BLaER1 treated with 17β-estradiol and CSF1 and Interleukin-3, amounts not matched to agents 10 nM and 100 nM (cell line): ENCODE data around the gene CCDC71L.
A peak's percentile ranks its signal among the peaks of the same experiment; 100 is the strongest.

Source experiments
- H3K27ac ChIP-seq, 11 experiments: shearing (Covaris generic); formaldehyde crosslinking; 2 replicates each; pipeline ENCODE4 v1.8.1; 2022
- H3K27me3 ChIP-seq, 11 experiments: shearing (Covaris generic); formaldehyde crosslinking; 2 replicates each; pipeline ENCODE4 v1.8.1; 2022
- H3K36me3 ChIP-seq, 11 experiments: shearing (Covaris generic); formaldehyde crosslinking; 2 replicates each; pipeline ENCODE4 v1.8.1; 2022
- H3K4me1 ChIP-seq, 10 experiments: shearing (Covaris generic); formaldehyde crosslinking; 2 replicates each; pipeline ENCODE4 v1.8.1; 2022
- H3K4me2 ChIP-seq, 11 experiments: shearing (Covaris generic); formaldehyde crosslinking; 2 replicates each; pipeline ENCODE4 v1.8.1; 2022
- H3K4me3 ChIP-seq, 10 experiments: shearing (Covaris generic); formaldehyde crosslinking; 2 replicates each; pipeline ENCODE4 v1.8.1; 2022
- H3K9ac ChIP-seq, 11 experiments: shearing (Covaris generic); formaldehyde crosslinking; 2 replicates each; pipeline ENCODE4 v1.8.1; 2022
- H3K9me3 ChIP-seq, 11 experiments: shearing (Covaris generic); formaldehyde crosslinking; replicated peaks in 1 of 11; 2 replicates each; pipeline ENCODE4 v1.8.1; 2022
- H4K20me1 ChIP-seq, 11 experiments: shearing (Covaris generic); formaldehyde crosslinking; 2 replicates each; pipeline ENCODE4 v1.8.1; 2022
- Cebpa-rat ChIP-seq, 11 experiments: shearing (Covaris generic); IDR thresholded peaks; 2 replicates each; pipeline ENCODE4 v1.8.1; 2022

CCDC71L gene

DNA sequence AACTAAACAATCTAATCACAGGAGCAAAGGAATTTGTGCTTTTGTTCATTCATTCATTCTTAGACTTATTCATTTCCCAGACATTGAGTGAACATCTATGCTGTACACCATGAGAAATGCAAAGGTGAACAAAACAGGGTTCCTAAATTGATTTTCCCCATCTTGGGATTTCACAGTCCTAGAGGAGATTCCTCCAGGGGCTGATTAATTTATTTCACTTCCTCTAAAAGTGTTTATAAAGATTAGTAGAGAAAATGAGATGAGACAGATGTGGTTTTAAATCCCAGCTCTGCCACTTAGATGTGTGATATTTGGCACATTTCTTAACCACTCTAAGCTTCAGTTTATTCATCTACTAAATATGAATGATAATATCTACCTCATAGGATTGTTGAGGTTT lies 8.9 kb downstream of the CCDC71L start:
- Histone ChIP-seq H3K4me3 (no peak overlapping the region), H3K36me3 (no peaks in the 10 kb centered on the region), H3K4me1 (peaks cover 0 to 2% (median 1%) of the 10 kb centered on the region in 10 experiments; a peak in 7 of 20 replicates), H3K9me3 (0 out of 22 replicates have a peak, but pooled peaks cover 0 to under 1% (median 0%) of the 10 kb centered on the region in 11 experiments), H3K4me2 (no peak overlapping the region), H3K27ac (no peak overlapping the region), H3K9ac (no peak overlapping the region), H3K27me3 (no peaks in the 10 kb centered on the region), H4K20me1 (no peaks in the 10 kb centered on the region)
- no peak for TF ChIP-seq Cebpa-rat (IDR thresholded peaks at IDR 0.05)

DNA sequence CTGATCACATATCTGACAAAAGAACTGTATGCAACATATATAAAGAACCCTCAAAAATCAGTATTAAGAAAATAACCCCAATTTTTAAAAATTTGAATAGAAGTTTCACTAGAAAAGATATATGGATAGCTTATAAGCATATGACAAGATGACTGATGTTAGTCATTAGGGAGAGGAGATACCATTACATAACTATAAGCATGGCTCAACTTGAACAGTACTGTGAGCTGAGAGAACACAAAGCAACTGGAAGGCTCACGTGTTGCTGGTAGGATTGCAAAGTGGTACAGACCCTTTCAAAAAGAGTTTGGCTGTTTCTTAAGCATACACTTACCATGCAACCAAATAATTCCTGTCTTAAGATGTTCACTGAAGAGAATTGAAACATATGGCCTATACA lies 14.7 kb downstream of the CCDC71L start:
- Histone ChIP-seq H3K36me3 (no peaks in the 10 kb centered on the region), H3K4me3 (no peak overlapping the region), H3K27ac (no peak overlapping the region), H3K9ac (no peak overlapping the region), H3K4me1 (peaks cover 0 to 10% (median 0%) of the 10 kb centered on the region in 10 experiments; a peak in 5 of 20 replicates), H3K27me3 (no peaks in the 10 kb centered on the region), H4K20me1 (no peaks in the 10 kb centered on the region), H3K9me3 (peaks cover 0 to 6% (median 0%) of the 10 kb centered on the region in 11 experiments; a peak in 2 of 22 replicates), H3K4me2 (no peak overlapping the region)
- TF ChIP-seq Cebpa-rat (IDR thresholded peaks at IDR 0.05): no peak

DNA sequence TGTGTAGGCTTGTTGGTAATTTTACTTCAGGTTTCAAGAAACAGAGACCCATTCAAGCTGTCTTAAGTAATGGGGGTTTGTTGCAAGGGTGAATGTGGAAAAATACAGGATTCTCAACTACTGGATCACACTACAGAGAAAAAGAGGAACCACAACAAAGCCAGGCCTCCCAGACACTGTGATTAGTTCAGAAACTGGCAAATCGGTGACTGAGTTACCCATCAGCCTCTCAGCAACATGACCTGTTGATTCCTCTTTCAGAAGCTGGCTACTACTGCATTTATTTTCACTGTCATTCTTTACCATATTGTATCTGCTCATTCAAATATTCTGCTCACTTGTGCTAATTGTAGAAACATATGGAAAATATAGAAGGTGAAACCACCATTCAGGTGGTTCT lies 16.0 kb downstream of the CCDC71L start:
- Histone ChIP-seq H3K36me3 (no peaks in the 10 kb centered on the region), H4K20me1 (no peaks in the 10 kb centered on the region), H3K27me3 (no peaks in the 10 kb centered on the region), H3K9me3 (peaks cover 0 to 6% (median 0%) of the 10 kb centered on the region in 11 experiments; a peak in 2 of 22 replicates), H3K4me3 (no peak overlapping the region), H3K4me2 (peak overlapping the region in 3 of 11 experiments; percentile 9 to 49 (median 21); a peak in 3 of 22 replicates), H3K27ac (no peak overlapping the region), H3K9ac (no peak overlapping the region), H3K4me1 (peaks cover 0 to 10% (median 0%) of the 10 kb centered on the region in 10 experiments; a peak in 5 of 20 replicates)
- no peak for TF ChIP-seq Cebpa-rat (IDR thresholded peaks at IDR 0.05)

DNA sequence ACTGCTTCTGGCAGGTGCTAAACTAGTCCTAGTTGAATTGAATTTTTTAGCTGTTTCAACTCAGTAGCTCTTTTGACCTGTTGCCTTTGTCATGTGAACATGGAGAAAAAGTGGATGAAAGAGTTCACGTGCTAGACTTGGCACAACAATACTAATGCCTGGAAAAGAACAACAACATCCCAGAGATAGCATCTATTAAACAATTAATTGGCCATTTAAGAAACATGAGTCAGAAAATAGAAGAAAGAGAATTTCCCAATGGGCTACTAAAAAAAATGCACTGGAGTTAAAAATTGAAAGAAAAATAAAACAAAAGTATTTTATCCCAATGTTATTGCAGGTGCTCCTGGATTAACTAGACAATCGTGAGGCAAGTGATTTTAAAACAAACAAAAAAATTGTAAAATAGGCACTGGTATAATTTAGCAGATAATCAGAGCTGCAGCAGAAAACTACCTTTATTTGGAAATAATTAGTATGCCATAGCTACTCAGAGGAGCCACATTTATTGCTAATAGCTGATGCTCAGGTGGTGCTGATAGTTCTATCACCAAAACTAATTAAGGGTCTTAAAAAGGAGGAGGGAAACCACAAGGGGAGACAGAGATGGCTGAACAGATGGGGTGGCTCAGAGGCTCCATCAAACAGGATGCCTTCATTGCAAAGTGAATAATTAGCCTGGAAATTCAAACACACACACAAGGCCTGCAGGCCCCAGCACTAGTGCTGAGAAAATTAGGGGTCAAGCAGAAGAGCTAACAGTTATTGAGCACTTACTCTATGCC lies 17.6 kb downstream of the CCDC71L start:
- H3K9me3 ChIP-seq: peaks cover 0 to 8% (median 2%) of the 10 kb centered on the region in 11 experiments; a peak in 4 of 22 replicates
- no peak overlapping the region for H3K4me3 ChIP-seq
- H4K20me1 ChIP-seq: no peaks in the 10 kb centered on the region
- TF ChIP-seq Cebpa-rat (IDR thresholded peaks at IDR 0.05): no peak
- H3K4me2 ChIP-seq: no peak overlapping the region
- H3K36me3 ChIP-seq: no peaks in the 10 kb centered on the region
- H3K27ac ChIP-seq: no peak overlapping the region
- H3K27me3 ChIP-seq: no peaks in the 10 kb centered on the region
- H3K4me1 ChIP-seq: peaks cover 0 to 21% (median 0%) of the 10 kb centered on the region in 10 experiments; a peak in 5 of 20 replicates
- no peak overlapping the region for H3K9ac ChIP-seq

DNA sequence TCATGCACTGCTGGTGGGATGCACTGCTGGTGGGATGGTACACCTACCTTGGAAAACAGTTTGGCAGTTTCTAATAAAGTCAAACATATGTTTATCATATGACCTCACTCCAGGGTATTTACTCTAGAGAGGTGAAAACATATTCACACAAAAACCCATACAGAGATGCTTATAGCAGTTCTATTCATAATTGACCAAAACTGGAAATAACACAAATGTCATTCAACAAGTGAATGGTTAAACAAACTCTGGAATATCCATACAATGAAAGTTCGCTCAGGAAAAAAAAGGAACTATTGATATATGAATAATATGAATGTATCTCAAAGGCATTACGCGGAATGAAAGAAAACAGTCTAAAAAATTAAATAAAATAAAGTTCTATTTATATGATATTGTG lies 19.5 kb downstream of the CCDC71L start:
- Histone ChIP-seq H3K9ac (no peak overlapping the region), H3K27me3 (no peaks in the 10 kb centered on the region), H4K20me1 (no peaks in the 10 kb centered on the region)

DNA sequence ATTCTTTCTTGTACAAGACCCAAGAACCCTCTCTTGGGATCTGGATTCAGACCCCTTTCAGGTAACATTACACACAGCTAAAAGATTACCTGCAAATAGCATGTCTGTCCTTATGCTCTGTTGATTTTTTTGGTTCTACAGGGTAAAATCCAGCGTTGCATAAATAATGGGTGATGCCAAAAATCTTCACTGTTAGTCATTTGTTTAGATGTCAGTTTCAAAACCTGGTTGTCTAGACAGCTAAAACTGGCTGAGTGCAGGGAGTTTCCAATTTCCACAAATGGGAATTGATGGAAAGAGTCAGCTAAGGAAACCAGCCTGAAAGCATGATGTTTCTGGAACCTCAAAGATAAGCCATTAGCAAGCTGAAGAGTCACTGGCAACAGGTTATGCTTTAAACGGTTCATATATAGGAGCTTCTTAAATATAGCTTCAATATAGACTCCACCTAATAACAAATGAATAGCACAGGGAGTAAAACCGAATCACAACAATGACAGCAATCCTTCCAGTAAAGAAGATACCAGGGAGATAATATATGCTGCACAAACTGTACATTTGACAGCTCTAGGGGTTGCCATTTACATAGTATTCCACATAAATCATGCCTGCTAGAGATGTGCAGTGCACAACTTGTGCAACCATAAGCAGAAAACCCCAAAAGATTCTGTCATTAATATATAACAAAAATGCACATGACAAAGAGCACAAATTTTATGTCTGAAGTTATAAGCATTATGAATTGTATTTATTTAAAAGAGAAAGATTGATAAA lies 20.4 kb downstream of the CCDC71L start:
- no peak for TF ChIP-seq Cebpa-rat (IDR thresholded peaks at IDR 0.05)
- no peak overlapping the region for H3K4me2 ChIP-seq
- no peak overlapping the region for H3K4me3 ChIP-seq
- peaks cover 0 to 7% (median 4%) of the 10 kb centered on the region in 11 experiments; a peak in 2 of 22 replicates for H3K9me3 ChIP-seq
- peaks cover 0 to 21% (median 0%) of the 10 kb centered on the region in 10 experiments; a peak in 5 of 20 replicates for H3K4me1 ChIP-seq
- H3K27me3 ChIP-seq: no peaks in the 10 kb centered on the region
- H3K27ac ChIP-seq: no peak overlapping the region
- H3K9ac ChIP-seq: no peak overlapping the region
- H4K20me1 ChIP-seq: no peaks in the 10 kb centered on the region
- H3K36me3 ChIP-seq: no peaks in the 10 kb centered on the region

More for the DNA sequence above, 19.5 kb downstream of the CCDC71L start:
- Histone ChIP-seq H3K4me2 (no peak overlapping the region), H3K4me3 (no peak overlapping the region), H3K27ac (no peak overlapping the region), H3K9me3 (peaks cover 0 to 9% (median 4%) of the 10 kb centered on the region in 11 experiments; a peak in 4 of 22 replicates), H3K4me1 (peaks cover 0 to 21% (median 0%) of the 10 kb centered on the region in 10 experiments; a peak in 5 of 20 replicates), H3K36me3 (no peaks in the 10 kb centered on the region)
- TF ChIP-seq Cebpa-rat (IDR thresholded peaks at IDR 0.05): no peak

DNA sequence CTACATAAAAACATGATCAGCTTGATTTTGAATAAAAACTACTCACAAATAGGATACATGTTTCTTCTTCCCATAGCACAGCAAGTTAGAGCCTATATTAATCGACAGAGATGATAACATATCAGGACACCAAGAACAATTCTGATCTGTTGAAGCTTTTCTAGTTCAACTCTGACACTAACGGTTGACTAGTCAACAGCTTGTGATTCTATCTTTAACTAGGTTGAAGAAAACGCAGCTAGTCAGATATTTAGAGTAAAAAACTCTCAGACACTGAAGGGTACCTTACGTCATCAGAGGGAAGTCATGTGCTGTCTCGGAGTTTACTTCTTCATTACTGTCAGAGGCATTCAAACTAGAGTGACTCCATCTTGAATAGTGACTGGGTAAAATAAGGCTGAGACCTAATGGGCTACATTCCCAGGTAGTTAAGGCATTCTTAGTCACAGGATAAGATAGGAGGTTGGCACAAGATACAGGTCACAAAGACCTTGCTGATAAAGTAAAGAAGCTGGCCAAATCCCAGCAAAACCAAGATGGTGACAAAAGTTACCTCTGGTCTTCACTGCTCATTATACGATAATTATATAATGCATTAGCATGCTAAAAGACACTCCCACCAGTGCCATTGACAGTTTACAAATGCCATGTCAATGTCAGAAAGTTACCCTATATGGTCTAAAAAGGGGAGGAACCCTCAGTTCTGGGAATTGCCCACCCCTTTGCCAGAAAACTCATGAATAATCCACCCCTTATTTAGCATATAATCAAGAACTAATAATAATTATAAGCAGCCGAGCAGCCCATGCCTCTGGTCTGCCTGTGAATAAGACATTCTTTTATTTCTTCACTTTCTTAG lies 21.3 kb downstream of the CCDC71L start:
- Histone ChIP-seq H3K4me1 (peaks cover 0 to 12% (median 0%) of the 10 kb centered on the region in 10 experiments; a peak in 4 of 20 replicates), H3K36me3 (no peaks in the 10 kb centered on the region), H3K4me2 (no peak overlapping the region), H3K27me3 (no peaks in the 10 kb centered on the region), H3K27ac (no peak overlapping the region), H3K4me3 (no peak overlapping the region), H4K20me1 (no peaks in the 10 kb centered on the region), H3K9me3 (peaks cover 0 to 7% (median 4%) of the 10 kb centered on the region in 11 experiments; a peak in 2 of 22 replicates), H3K9ac (no peak overlapping the region)
- TF ChIP-seq Cebpa-rat (IDR thresholded peaks at IDR 0.05): no peak

DNA sequence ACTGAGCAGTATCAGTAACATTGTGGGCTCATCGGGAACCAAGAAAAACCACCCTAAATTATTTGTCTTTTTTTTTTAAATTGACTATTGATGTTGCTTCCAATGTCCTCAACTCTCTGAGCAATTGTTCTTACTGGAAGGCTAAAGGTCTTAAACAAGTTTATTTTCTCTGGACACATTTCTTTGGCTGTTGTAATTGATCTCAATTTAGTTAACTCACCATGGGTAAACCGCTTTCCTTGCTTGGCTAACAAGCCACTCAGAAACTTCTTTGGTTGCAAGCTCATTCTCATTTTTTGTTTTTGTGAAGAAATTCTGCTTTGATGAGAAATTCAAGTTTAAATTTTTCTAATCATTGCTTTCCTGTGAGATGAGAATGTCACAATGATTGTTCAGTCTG lies 25.5 kb downstream of the CCDC71L start:
- Histone ChIP-seq H4K20me1 (no peaks in the 10 kb centered on the region), H3K4me3 (no peak overlapping the region), H3K4me1 (peaks cover 0 to 12% (median 0%) of the 10 kb centered on the region in 10 experiments; a peak in 3 of 20 replicates), H3K9ac (no peak overlapping the region), H3K27me3 (no peaks in the 10 kb centered on the region), H3K36me3 (no peaks in the 10 kb centered on the region), H3K27ac (no peak overlapping the region), H3K9me3 (peaks cover 4 to 22% (median 9%) of the 10 kb centered on the region in 11 experiments; a peak in 11 of 22 replicates), H3K4me2 (no peak overlapping the region)
- TF ChIP-seq Cebpa-rat (IDR thresholded peaks at IDR 0.05): no peak
